ENCODE results near the gene AJUBA.
"Not testable (repeated sequence)": the region's sequence is repeated elsewhere in the genome, so short reads cannot be mapped to it uniquely, and the experiment has no call there.

Gene AJUBA

GRCh38 chr14:23018107-23018506, 35.8 kb upstream of the AJUBA start:
- Mint-ChIP-seq H3K36me3 (ENCODE audit: low read depth) (peaks cover 6% of the 10 kb centered on the region), H3K4me3 (no peak overlapping the region), H3K27me3 (ENCODE audit: low read depth, poor library complexity) (peaks cover 3% of the 10 kb centered on the region), H3K4me1 (peaks cover 50% of the 10 kb centered on the region), H3K9me3 (no peaks in the 10 kb centered on the region), H3K27ac (no peak overlapping the region)
- no peak for DNase-seq
- TF ChIP-seq, protein P1, sequence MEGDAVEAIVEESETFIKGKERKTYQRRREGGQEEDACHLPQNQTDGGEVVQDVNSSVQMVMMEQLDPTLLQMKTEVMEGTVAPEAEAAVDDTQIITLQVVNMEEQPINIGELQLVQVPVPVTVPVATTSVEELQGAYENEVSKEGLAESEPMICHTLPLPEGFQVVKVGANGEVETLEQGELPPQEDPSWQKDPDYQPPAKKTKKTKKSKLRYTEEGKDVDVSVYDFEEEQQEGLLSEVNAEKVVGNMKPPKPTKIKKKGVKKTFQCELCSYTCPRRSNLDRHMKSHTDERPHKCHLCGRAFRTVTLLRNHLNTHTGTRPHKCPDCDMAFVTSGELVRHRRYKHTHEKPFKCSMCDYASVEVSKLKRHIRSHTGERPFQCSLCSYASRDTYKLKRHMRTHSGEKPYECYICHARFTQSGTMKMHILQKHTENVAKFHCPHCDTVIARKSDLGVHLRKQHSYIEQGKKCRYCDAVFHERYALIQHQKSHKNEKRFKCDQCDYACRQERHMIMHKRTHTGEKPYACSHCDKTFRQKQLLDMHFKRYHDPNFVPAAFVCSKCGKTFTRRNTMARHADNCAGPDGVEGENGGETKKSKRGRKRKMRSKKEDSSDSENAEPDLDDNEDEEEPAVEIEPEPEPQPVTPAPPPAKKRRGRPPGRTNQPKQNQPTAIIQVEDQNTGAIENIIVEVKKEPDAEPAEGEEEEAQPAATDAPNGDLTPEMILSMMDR (IDR thresholded peaks at IDR 0.05): no peak

DNA sequence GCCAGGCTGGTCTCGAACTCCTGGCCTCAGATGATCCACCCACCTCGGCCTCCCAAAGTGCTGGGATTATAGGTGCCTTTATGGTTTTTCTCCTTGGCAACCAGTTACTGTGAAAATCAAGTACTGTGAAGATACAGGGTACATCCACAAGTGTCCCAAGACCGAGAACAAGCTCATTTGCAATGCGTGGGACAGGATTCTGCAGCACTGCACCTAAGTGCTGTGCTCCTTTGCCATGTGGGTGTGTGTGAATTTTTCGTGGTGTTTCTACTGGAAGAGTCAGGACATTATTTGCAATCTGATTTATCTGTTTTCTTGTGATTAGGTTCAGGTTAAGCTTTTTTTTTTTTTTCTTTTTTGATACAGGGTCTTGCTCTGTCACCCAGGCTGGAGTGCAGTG, 34.7 kb upstream of the AJUBA start:
- DNase-seq: no peak
- TF ChIP-seq, protein P1 (IDR thresholded peaks at IDR 0.05): no peak
- H3K27me3 Mint-ChIP-seq (ENCODE audit: low read depth, poor library complexity): peaks cover 3% of the 10 kb centered on the region

GRCh38 chr14:23015618-23016017, 33.3 kb upstream of the AJUBA start:
- H3K27ac Mint-ChIP-seq: peak overlapping the region; percentile 87
- peaks cover 6% of the 10 kb centered on the region for H3K36me3 Mint-ChIP-seq (ENCODE audit: low read depth)
- TF ChIP-seq, protein P1 (IDR thresholded peaks at IDR 0.05): no peak
- H3K27me3 Mint-ChIP-seq (ENCODE audit: low read depth, poor library complexity): peaks cover 3% of the 10 kb centered on the region
- peaks cover 4% of the 10 kb centered on the region for H3K9me3 Mint-ChIP-seq
- H3K4me1 Mint-ChIP-seq: peaks cover 36% of the 10 kb centered on the region
- H3K4me3 Mint-ChIP-seq: peak overlapping the region; percentile 12
- no peak for DNase-seq

More for the DNA sequence above, 34.7 kb upstream of the AJUBA start:
- H3K4me3 Mint-ChIP-seq: no peak overlapping the region
- peaks cover 6% of the 10 kb centered on the region for H3K36me3 Mint-ChIP-seq (ENCODE audit: low read depth)
- H3K4me1 Mint-ChIP-seq: peaks cover 46% of the 10 kb centered on the region
- H3K27ac Mint-ChIP-seq: no peak overlapping the region
- no peaks in the 10 kb centered on the region for H3K9me3 Mint-ChIP-seq

GRCh38 chr14:23013749-23014054, 31.4 kb upstream of the AJUBA start:
- H3K4me3 Mint-ChIP-seq; DNase-seq; H3K27me3 Mint-ChIP-seq (ENCODE audit: low read depth, poor library complexity); H3K9me3 Mint-ChIP-seq; H3K27ac Mint-ChIP-seq: not testable (repeated sequence)
- Mint-ChIP-seq H3K4me1 (peaks cover 47% of the 10 kb centered on the region), H3K36me3 (ENCODE audit: low read depth) (peaks cover 10% of the 10 kb centered on the region)

- Mint-ChIP-seq H3K9me3 (peaks cover 13% of the 10 kb centered on the region), H3K36me3 (ENCODE audit: low read depth) (peaks cover 13% of the 10 kb centered on the region), H3K27ac (peak overlapping the region; percentile 81), H3K27me3 (ENCODE audit: low read depth, poor library complexity) (peaks cover 3% of the 10 kb centered on the region), H3K4me1 (peaks cover 51% of the 10 kb centered on the region), H3K4me3 (no peak overlapping the region)
- TF ChIP-seq, protein P1 (IDR thresholded peaks at IDR 0.05): no peak
- no peak for DNase-seq
These were observed 30.9 kb upstream of the AJUBA start for GRCh38 chr14:23013054-23013748.

DNA sequence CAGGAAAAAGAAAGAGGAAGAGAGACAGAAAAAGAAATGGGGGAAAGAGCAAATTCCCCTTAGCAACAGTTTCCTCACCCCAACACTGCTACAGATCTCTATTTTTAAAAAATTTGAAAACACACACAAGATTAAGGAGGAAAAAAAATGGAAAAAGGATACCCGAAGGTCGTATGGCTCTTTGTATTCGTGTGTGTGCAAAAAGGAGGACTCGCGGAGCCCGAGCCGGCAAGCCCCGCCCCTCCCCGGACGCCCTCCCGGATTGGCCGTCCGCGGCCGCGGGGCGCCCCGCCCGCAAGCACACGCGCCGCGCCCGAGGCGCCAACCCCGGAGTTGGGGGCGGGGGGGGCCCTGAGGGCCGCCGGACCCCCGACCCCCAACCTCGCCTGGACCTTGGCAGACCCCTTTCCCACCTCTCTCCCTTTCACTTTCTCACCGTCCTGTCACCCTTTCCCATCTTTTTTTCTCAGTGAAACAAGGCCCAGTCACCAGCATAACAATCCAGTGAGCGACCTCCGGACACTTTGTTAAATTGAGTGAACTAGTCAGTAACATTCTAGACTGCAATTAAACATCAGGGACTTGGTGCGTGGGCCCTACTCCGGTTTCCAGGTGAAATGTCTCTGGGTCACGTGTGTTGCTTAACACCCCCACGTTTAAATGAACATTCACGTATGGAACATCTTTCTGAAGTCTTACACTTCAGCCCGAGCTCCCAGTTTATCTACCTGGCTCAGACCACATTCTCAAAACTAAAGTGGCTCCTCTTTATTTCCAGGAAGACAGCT, 27.8 kb upstream of the AJUBA start, which contains the start of gene C14orf93:
Gene C14orf93 (minus strand): TSS at position 205 of the 788 bp plus-strand sequence. CDS start 11,120 bp downstream, outside the sequence.
- H3K4me3 Mint-ChIP-seq: peak within 1 kb of the TSS; percentile 76
- H3K27me3 Mint-ChIP-seq (ENCODE audit: low read depth, poor library complexity): no peaks in the 10 kb centered on the region
- H3K27ac Mint-ChIP-seq: peak within 1 kb of the TSS; percentile 34
- TF ChIP-seq, protein P1 (IDR thresholded peaks at IDR 0.05): no peak
- H3K36me3 Mint-ChIP-seq (ENCODE audit: low read depth): peaks cover 9% of the 10 kb centered on the region
- peaks cover 17% of the 10 kb centered on the region for H3K9me3 Mint-ChIP-seq
- DNase-seq: peak; percentile 74
- H3K4me1 Mint-ChIP-seq: peaks cover 63% of the 10 kb centered on the region
